ENCODE results near the gene NRARP.

DNA sequence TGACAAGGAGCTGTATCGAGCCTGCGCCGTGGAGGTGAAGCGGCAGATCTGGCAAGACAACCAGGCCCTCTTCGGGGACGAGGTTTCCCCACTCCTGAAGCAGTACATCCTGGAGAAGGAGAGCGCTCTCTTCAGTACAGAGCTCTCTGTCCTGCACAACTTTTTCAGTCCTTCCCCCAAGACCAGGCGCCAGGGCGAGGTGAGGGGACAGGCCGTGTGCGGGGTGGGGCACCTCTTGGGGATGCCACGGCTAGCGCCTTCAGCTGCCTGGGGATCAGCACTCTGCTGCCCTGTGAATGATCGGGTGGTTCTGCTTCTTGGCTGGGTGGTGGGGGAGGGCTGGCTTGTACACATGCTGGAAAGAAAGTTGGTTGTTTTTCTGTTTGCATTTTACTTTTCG lies 45.2 kb downstream of the NRARP start:
- TF ChIP-seq EZH2phosphoT487 (IDR thresholded peaks at IDR 0.05; ENCODE audit: borderline replicate concordance, low read depth, low read length), result no peak
- no peak for TF ChIP-seq CTCF (conservative IDR thresholded peaks at IDR 0.05; ENCODE audit: low read length)
